ENCODE results near the gene ALLC. TPM values are rescaled to one million over a fixed set of nuclear protein-coding genes. Genes with fewer than 3 reads are reported as not detected.

Gene ALLC
- polyA plus RNA-seq, 1 of the 3 experiments (the other 2 are of a cell fraction): not detected

GRCh38 chr2:3681625-3682024, 23.6 kb downstream of the ALLC start:
- Histone ChIP-seq H3K9me2 (no peaks in the 10 kb centered on the region), H3K9me3 (no peaks in the 10 kb centered on the region), H3K79me2 (ENCODE audit: insufficient read depth) (no peaks in the 10 kb centered on the region), H3K4me3 (ENCODE audit: low read depth in 2 of 2, low read length in 1 of 2) (no peak overlapping the region), H3K9ac (no peak overlapping the region), H3K27ac (ENCODE audit: low read depth in 2 of 2, low read length in 1 of 2) (no peak overlapping the region), H3K36me3 (replicated peaks in 1 of 2; ENCODE audit: control insufficient read depth in 1 of 2, insufficient read depth in 2 of 2, low read length in 1 of 2) (no peaks in the 10 kb centered on the region), H2AFZ (ENCODE audit: low read depth) (no peak overlapping the region), H4K20me1 (ENCODE audit: insufficient read depth) (no peaks in the 10 kb centered on the region), H3K4me1 (ENCODE audit: control insufficient read depth in 1 of 2, insufficient read depth in 2 of 2, low read depth in 1 of 2, low read length in 1 of 2) (peaks cover 0 to 13% of the 10 kb centered on the region in 2 experiments; a peak in 1 of 4 replicates), H3K27me3 (ENCODE audit: insufficient read depth) (no peaks in the 10 kb centered on the region; the same call in 1 of the 2 replicates), H3F3A (replicated peaks; ENCODE audit: insufficient read depth) (no peaks in the 10 kb centered on the region), H3K4me2 (no peak overlapping the region)
- no peak for TF ChIP-seq POLR2AphosphoS5 (IDR thresholded peaks at IDR 0.05; ENCODE audit: low read depth, low read length)
- TF ChIP-seq, protein P1, sequence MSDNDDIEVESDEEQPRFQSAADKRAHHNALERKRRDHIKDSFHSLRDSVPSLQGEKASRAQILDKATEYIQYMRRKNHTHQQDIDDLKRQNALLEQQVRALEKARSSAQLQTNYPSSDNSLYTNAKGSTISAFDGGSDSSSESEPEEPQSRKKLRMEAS (IDR thresholded peaks at IDR 0.05; ENCODE audit: low read depth): no peak
- CTCF ChIA-PET: no interaction called here
- no peak for DNase-seq
- WGBS (ENCODE audit: low lambda C conversion rate): 48% methylated on average over 5 of the region's 5 CpGs
- POLR2A ChIA-PET: interaction anchor here (0.6 kb wide), 1 partner anchor 124 kb away, joined by 3 read pairs; the partner anchor contains the start of gene RNASEH1

- no peaks in the 10 kb centered on the region for H3K36me3 ChIP-seq (replicated peaks in 1 of 2; ENCODE audit: control insufficient read depth in 1 of 2, insufficient read depth in 2 of 2, low read length in 1 of 2)
- WGBS (ENCODE audit: low lambda C conversion rate): 60% methylated on average over 6 of the region's 6 CpGs
- no peak overlapping the region for H3K4me2 ChIP-seq
- H3K27me3 ChIP-seq (ENCODE audit: insufficient read depth): no peaks in the 10 kb centered on the region; the same call in 1 of the 2 replicates
- TF ChIP-seq JUND (IDR thresholded peaks at IDR 0.05): no peak
- no peak for TF ChIP-seq MXI1 (IDR thresholded peaks at IDR 0.05; ENCODE audit: low read depth, low read length)
- TF ChIP-seq FOXM1 (IDR thresholded peaks at IDR 0.05; ENCODE audit: low read depth): no peak
- TF ChIP-seq CTCF (IDR thresholded peaks at IDR 0.05): no peak
- TF ChIP-seq, protein P2, sequence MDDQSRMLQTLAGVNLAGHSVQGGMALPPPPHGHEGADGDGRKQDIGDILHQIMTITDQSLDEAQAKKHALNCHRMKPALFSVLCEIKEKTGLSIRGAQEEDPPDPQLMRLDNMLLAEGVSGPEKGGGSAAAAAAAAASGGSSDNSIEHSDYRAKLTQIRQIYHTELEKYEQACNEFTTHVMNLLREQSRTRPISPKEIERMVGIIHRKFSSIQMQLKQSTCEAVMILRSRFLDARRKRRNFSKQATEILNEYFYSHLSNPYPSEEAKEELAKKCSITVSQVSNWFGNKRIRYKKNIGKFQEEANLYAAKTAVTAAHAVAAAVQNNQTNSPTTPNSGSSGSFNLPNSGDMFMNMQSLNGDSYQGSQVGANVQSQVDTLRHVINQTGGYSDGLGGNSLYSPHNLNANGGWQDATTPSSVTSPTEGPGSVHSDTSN (IDR thresholded peaks at IDR 0.05): no peak
- TF ChIP-seq REST (IDR thresholded peaks at IDR 0.05; ENCODE audit: low read depth, low read length): no peak
- no peak for TF ChIP-seq GABPA (IDR thresholded peaks at IDR 0.05; ENCODE audit: low read depth)
- TF ChIP-seq RCOR1 (IDR thresholded peaks at IDR 0.05; ENCODE audit: low read length): no peak
- TF ChIP-seq ZBTB33 (IDR thresholded peaks at IDR 0.05; ENCODE audit: borderline replicate concordance, low read depth): no peak
- TF ChIP-seq, protein P3, sequence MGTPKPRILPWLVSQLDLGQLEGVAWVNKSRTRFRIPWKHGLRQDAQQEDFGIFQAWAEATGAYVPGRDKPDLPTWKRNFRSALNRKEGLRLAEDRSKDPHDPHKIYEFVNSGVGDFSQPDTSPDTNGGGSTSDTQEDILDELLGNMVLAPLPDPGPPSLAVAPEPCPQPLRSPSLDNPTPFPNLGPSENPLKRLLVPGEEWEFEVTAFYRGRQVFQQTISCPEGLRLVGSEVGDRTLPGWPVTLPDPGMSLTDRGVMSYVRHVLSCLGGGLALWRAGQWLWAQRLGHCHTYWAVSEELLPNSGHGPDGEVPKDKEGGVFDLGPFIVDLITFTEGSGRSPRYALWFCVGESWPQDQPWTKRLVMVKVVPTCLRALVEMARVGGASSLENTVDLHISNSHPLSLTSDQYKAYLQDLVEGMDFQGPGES (IDR thresholded peaks at IDR 0.05; ENCODE audit: low read depth, low read length): no peak
- H3K4me1 ChIP-seq (ENCODE audit: control insufficient read depth in 1 of 2, insufficient read depth in 2 of 2, low read depth in 1 of 2, low read length in 1 of 2): peaks cover 0 to 13% of the 10 kb centered on the region in 2 experiments; a peak in 1 of 4 replicates
- ChIA-PET POLR2A (interaction anchor here (0.6 kb wide), 1 partner anchor 158 kb away, joined by 3 read pairs; no protein-coding TSS in a partner anchor), CTCF (interaction anchor here (1.0 kb wide), 1 partner anchor 9 kb away, joined by 3 read pairs; no protein-coding TSS in a partner anchor)
- no peaks in the 10 kb centered on the region for H3K9me3 ChIP-seq
- no peak overlapping the region for H2AFZ ChIP-seq (ENCODE audit: low read depth)
- no peaks in the 10 kb centered on the region for H4K20me1 ChIP-seq (ENCODE audit: insufficient read depth)
- no peaks in the 10 kb centered on the region for H3F3A ChIP-seq (replicated peaks; ENCODE audit: insufficient read depth)
- H3K4me3 ChIP-seq (ENCODE audit: low read depth in 2 of 2, low read length in 1 of 2): no peak overlapping the region
- no peak overlapping the region for H3K9ac ChIP-seq
- H3K79me2 ChIP-seq (ENCODE audit: insufficient read depth): no peaks in the 10 kb centered on the region
- H3K27ac ChIP-seq (ENCODE audit: low read depth in 2 of 2, low read length in 1 of 2): no peak overlapping the region
- H3K9me2 ChIP-seq: no peaks in the 10 kb centered on the region
- no peak for DNase-seq
Observed at GRCh38 chr2:3682811-3683210, 24.8 kb downstream of the ALLC start.
